SK-N-SH (cell line): ENCODE data around the gene NTMT1.

Experiments used
- CHD2 ChIP-seq: fragments of 150-350 bp; IDR thresholded peaks from 2 replicates; pipeline ENCODE4 v1.6.1; 2018; ENCODE audit warnings: low read length; ENCODE audit not compliant: partially characterized antibody
- JUND ChIP-seq: IDR thresholded peaks from 2 replicates; pipeline ENCODE4 v1.4.0; 2012
- RFX5 ChIP-seq: IDR thresholded peaks from 2 replicates; pipeline ENCODE4 v1.6.1; 2012; ENCODE audit warnings: mild to moderate bottlenecking, improper control_type of control experiment, low read length
- SIN3A ChIP-seq: IDR thresholded peaks from 2 replicates; pipeline ENCODE4 v1.6.1; 2012; ENCODE audit warnings: low read depth, mild to moderate bottlenecking, low read length, moderate library complexity, borderline replicate concordance
- TF ChIP-seq, protein P1 (sequence below): fragments of 200-600 bp; sonication (generic); IDR thresholded peaks from 2 replicates; pipeline ENCODE4 v1.6.1; 2017; ENCODE audit warnings: antibody characterized with exemption, mild to moderate bottlenecking, moderate library complexity
- TF ChIP-seq, protein P2 (sequence below): fragments of 150-350 bp; IDR thresholded peaks from 2 replicates; pipeline ENCODE4 v1.6.1; 2017; ENCODE audit warnings: antibody characterized with exemption, low read length, low read depth, borderline replicate concordance

DNA sequence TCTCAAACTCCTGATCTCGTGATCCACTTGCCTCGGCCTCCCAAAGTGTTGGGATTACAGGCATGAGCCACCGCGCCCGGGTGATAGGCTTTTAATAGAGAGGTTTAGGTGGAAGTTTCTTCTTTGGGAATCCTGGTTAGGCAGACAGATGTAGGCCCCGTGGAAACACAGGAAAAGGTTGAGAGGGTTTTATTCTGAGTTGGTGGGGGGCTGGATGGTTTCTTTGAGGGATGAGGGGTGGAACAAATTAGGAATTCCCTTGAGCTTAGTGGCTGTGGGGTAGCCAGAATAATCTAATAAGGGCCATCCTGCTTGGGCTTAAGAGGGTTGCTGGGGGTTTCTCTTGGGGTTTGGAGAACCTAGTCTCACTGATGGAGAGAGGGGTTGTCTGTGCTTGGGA, 35.5 kb upstream of the NTMT1 start:
- TF ChIP-seq SIN3A (no peak), RFX5 (no peak), JUND (no peak), CHD2 (no peak)
- TF ChIP-seq, protein P1, sequence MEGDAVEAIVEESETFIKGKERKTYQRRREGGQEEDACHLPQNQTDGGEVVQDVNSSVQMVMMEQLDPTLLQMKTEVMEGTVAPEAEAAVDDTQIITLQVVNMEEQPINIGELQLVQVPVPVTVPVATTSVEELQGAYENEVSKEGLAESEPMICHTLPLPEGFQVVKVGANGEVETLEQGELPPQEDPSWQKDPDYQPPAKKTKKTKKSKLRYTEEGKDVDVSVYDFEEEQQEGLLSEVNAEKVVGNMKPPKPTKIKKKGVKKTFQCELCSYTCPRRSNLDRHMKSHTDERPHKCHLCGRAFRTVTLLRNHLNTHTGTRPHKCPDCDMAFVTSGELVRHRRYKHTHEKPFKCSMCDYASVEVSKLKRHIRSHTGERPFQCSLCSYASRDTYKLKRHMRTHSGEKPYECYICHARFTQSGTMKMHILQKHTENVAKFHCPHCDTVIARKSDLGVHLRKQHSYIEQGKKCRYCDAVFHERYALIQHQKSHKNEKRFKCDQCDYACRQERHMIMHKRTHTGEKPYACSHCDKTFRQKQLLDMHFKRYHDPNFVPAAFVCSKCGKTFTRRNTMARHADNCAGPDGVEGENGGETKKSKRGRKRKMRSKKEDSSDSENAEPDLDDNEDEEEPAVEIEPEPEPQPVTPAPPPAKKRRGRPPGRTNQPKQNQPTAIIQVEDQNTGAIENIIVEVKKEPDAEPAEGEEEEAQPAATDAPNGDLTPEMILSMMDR: no peak
- TF ChIP-seq, protein P2, sequence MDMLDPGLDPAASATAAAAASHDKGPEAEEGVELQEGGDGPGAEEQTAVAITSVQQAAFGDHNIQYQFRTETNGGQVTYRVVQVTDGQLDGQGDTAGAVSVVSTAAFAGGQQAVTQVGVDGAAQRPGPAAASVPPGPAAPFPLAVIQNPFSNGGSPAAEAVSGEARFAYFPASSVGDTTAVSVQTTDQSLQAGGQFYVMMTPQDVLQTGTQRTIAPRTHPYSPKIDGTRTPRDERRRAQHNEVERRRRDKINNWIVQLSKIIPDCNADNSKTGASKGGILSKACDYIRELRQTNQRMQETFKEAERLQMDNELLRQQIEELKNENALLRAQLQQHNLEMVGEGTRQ: no peak
